Activated CD4-positive, alpha-beta T cell treated with anti-CD3 and anti-CD28 coated beads for 1 hour (primary cell): ENCODE results near the gene GSTO1.

ENCODE experiments used
- DNase-seq: peaks from one replicate; pipeline ENCODE4 v3.0.0-alpha.2; 2020

GSTO1 gene

DNA sequence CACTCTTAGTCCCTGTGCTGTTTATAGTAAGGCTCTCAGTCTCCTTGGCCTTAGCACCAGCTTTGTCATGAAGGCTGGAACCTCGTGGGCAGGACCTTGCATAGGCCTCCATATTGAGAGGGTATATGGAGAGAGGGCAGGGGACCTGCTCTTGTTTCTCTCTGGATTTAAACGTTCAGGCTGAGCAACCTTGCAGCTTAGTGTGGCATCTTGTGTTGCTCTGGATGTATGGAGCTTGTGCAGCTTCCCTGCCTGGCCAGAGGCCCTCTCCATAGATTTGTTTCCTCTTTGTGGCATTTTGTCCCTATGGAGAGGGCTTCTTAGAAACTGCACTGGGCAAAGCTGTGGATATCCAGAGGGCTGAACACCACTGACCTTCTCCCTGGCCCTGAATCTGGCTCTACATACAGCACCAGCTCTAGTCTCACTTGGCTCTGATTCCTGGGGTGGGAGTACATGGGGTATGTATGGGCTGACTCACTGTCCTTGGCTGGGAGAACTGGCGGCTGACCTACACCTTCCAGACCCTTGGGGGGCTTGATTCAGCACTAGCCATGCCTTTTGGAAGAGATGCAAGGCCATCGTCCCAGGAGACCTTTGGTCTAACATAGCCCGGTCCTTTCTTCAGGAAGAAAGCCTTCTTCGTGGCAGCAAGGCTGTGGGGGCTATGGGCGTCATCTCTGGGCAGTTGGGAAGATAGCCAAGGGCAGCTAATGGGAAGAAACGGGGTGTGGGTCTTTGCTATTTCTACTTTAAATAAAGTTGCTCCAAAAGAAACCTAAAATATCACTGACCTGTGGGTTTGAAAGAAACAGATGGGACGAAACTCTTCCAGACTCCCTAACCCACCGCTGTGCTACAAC is 53.1 kb downstream of the GSTO1 start:
- no peak for DNase-seq

- no peak for DNase-seq
Measured at GRCh38 chr10:104308439-104308903, 53.8 kb downstream of the GSTO1 start.

DNA sequence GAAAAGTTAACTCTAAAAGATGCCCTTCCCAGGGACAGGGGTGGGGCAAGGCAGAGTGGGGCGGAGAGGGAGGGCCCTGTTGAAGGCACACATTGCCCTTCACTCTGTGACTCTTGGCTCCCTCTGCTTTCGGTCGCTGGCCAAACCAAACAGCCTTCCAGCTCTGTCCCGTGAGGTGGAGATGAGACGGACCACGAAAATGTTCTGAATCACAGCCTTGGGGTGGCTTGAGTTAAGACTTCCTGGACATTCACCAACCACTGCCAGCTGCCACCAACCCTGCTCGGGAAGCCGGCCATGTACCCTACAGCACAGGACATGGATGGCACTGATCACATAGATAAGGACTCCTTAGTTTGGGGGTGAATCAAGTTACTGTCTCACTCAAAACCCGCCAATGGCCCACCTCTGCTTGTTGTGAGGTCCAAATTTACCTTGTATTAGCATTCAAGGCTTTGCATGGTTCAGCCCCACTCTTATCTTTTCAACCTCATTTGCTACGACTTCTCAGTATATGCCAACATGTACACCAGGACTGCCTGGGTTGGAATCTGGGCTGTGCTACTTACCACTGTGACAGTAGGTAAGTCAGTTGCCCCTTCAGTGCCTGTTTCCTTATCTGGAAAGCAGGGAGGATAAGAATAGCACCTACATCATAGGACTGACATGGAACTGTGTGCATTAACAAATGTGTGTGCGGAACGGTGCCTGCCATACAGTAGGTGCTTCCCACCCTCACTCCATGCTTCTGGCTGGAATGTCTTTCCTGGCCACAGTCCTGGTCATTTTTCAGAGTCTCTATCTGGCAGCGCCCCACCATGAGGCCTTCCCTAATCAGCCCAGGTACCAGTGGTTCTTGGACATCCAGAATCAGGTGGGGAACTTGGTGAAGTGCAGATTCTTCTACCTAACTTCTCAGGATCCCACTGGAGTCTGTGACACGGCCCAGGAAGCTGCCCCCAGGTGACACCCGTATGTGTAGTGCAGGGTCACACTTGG is 55.6 kb downstream of the GSTO1 start:
- no peak for DNase-seq

DNA sequence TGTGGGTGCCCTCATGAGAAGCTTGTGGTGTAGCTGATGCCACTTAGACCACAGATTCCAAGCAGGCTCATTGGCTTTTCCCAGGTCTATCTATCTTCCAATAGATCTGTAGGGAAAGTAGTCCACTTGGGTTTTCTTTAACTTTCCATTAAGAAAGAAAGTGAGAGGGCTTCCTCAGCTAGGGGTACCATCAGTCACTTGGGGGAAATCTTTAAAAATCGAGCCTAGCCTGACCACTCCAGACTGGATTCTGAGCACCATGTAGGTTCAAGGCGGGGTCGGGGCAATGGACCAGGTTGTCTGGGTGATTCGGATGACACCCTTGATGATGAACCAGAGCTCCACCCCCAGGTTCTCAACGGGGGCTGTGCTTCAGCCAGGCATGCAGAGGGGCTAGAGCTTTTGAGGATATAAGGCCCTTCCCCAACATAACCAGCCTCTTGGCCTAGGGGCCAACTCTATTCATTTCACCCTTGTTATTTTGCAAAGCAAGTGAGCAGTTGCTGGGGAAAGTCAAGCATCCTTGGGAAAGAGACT is 56.6 kb downstream of the GSTO1 start:
- no peak for DNase-seq

DNA sequence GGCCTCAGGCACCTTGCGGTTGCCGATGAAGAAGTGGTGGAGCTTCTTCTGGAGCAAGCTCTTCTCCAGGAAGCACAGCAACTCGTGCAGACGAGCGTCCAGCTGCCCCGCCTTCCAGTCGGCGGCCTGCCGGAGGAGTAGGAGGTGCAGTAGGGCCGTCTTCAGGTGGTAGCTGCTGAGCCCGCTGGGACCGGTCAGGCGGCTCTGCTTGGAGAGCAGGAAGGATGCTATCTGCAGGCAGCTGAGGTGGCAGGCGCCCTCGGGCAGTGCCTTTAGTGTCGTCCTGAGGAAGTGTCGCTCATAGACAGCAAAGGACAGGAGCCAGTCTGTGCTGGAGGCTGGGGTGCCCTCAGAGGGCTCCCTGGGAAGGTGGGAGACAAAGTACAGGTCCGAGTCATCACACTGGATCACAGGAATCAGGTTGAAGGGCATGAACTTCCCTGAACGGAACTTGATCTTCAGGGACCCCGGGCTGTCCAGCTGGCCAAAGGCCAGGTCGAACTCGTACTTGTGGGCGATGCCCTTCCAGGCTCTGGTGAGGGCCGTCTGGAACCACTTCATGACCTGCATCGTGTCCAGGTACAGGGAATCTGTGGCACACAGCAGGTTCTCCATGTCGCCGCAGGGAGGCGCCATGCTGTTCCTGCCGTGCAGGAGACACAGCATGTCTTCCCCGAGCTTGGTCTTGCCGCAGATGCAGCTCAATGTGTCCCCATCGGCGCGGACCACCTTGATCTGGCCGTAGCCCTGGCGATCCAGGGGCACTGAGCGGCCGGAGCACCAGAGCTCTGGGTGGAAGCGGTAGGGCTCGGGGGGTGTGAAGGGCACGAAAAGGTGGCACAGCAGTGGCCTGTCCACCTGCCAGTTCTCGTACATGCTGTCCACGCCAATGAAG is 60.1 kb downstream of the GSTO1 start:
- DNase-seq: no peak

DNA sequence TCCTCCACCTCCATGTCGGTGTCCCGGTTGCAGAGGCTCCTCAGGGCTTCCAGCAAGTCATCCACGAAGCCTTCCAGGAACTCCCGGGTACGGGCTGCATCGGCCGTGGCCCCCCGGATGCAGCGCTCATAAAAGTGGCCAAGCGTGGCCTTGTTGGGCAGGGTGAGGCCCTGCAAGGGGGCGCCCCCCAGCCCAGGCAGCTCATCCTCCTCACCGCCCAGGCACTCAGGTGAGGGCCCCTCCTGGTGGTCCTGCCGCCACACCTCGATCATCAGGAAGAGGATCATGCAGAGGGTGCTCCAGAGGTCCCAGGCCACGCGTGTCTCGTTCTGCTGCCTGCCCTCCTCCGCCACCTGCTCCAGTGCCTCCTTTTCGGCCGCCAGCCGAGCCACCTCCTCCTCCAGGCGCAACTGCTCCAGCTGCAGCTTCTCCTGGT is 60.8 kb downstream of the GSTO1 start:
- no peak for DNase-seq

DNA sequence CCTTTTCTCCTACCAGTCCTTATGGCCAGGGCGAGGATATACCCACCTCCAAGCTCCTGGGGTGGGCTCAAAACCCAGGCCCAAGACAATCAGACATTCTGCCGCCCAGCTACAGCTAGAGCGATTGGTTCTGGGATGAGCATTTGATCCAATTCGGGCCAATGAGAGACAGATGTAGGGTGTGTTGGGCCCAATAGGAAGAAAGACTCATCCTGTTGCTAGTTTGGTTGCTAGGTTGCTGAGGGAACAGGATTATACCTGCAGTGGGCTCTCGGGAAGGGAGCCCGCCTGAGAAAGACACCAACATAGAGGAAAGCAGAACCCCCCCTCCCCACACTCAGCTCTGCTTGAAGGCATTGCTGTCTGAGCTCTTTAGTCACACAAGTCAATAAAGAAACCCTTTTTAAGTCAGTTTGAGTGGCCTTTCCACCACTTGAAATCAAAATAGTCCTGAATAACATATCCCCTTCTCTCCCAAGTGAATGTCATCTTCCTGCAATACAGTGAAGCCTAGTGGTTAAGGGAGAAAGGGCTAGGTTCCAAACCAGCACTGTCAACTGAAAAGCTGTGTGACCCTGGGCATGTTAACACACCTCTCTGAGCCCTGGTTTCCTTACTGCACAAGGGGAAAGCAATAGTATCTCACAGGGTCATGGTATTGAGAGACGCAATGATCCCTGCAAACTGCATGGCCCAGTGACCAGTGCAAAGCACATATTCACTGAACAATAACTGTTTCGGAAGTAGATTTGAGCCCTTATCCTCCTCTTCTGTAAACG is 61.8 kb downstream of the GSTO1 start:
- no peak for DNase-seq
